NCI-H526 treated with DMSO at 0.1 percent for 48 hours (cell line): ENCODE data around the gene STRBP.
"Not testable (repeated sequence)": the region's sequence is repeated elsewhere in the genome, so short reads cannot be mapped to it uniquely, and the experiment has no call there.

Source experiments
- DNase-seq: peaks from one replicate; lab custom pipeline; 2025; lab: John Stamatoyannopoulos, UW

Gene STRBP

DNA sequence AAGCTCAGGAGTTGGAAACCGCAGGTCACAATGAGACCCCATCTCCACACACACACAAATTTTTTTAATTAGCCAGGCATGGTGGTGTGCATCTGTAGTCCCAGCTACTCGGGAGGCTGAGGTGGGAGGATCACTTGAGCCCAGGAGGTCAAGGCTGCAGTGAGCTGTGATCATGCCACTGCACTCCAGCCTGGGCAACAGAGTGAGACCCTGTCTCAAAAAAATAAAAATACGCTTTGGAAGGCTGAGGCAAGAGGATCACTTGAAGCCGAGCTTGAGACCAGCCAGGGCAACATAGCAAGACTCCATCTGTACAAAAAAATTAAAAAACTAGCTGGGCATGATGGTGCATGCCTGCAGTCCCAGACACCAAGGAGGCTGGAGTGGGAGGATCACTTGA lies 19.2 kb downstream of the STRBP start:
- not testable (repeated sequence) for DNase-seq

GRCh38 chr9:123248630-123249029 lies 19.8 kb downstream of the STRBP start:
- DNase-seq: no peak

- DNase-seq: no peak
These were observed 21.9 kb downstream of the STRBP start for GRCh38 chr9:123246534-123246933.

- DNase-seq: no peak
These were observed 28.7 kb downstream of the STRBP start for GRCh38 chr9:123239726-123240125.

GRCh38 chr9:123238365-123238764 lies 30.0 kb downstream of the STRBP start:
- DNase-seq: no peak

DNA sequence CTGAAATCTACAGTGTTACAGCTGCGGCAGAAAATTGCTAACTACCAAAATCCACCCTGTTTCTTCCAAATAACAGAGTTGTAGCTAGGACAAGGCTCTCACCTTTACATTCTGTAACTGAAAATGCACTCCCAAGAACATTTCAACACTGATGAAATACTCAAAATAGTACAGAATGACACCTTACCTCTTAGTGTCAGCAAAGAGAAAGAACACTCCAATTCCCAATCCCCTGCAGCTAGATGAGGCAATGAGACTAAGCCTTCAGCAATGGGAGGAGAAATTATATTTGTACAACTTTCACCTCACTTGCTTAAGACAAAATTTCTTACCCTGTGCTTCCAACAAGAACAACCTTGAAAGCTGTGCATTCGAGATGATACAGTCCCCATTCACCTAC lies 31.2 kb downstream of the STRBP start:
- DNase-seq: no peak

GRCh38 chr9:123235448-123235847 lies 32.9 kb downstream of the STRBP start:
- no peak for DNase-seq

DNA sequence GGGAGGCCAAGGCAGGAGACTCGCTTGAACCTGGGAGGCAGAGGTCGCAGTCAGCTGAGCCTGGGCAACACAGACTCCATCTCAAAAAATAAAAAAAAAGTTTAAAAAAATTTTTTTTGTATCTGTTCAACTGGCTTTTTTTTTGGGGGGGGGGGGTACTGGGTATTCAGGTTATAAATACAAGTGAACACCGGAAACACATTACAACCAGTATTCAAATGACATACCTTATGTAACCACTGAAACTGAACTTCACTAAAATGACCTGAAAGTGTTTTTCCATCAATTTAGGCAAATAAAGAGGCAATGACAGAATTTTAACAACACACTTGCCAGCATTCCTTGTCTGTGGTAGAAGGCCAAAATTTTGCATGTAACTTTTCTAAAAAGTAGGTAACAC lies 33.5 kb downstream of the STRBP start:
- no peak for DNase-seq

GRCh38 chr9:123232332-123232731 lies 36.1 kb downstream of the STRBP start:
- DNase-seq: no peak

- no peak for DNase-seq
These were observed 37.0 kb downstream of the STRBP start for GRCh38 chr9:123231421-123231820.

DNA sequence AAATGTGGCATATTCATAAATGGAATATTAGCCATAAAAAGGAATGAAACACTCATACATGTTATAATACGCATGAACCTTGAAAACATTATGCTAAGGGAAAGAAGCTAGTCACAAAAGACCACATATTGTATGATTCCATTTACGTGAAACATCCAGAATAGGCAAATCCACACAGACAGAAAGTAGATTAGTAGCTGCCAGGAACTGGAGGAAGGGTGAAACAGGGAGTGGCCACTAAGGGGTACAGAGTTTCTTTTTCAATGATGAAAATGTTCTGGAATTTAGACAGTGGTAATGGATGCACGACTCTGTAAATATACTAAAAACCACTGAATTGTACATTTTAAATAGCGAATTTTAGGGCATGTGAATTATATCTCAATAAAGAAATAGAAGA lies 39.4 kb downstream of the STRBP start:
- no peak for DNase-seq

GRCh38 chr9:123225995-123226394 lies 42.4 kb downstream of the STRBP start:
- DNase-seq: no peak

DNA sequence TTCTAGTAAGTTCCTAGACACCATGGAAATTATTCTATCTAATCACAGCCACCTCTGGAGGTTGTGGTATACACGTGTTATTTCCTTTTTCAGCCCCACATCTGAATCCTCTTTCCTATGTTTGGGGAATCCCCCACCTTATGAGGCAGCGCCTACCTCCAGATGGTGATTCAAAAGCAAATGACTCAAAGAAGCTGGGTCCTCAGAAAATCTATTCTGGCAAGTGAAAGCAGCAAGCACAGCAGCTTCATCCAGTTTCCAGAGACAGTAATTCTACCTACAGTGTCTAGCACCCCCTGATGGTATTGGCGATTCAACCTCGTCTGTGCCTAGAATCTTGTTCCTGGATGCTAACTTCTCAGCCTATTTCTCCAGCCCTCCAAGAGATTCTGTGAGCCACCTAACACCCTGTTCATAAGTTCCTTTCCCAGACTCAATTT lies 43.0 kb downstream of the STRBP start:
- DNase-seq: no peak

- no peak for DNase-seq
These were observed 48.3 kb downstream of the STRBP start for GRCh38 chr9:123220127-123220526.

DNA sequence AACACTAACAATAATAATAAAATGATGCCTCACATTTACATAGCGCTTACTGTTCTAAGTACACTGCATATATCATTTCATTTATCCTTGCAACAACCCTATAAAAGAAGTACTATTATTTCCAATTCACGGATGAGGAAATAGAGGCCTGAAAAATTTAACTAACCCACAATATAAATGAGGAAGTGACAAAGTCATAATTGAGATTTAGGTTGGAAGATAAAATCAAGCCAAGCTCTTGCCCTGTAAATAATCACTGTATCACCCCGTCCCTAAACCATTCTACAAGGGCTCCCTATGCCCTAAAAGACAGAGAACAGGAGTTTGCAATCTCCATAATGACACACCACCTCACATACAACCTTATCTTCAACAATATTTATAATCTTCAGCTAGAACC lies 49.6 kb downstream of the STRBP start:
- DNase-seq: no peak

DNA sequence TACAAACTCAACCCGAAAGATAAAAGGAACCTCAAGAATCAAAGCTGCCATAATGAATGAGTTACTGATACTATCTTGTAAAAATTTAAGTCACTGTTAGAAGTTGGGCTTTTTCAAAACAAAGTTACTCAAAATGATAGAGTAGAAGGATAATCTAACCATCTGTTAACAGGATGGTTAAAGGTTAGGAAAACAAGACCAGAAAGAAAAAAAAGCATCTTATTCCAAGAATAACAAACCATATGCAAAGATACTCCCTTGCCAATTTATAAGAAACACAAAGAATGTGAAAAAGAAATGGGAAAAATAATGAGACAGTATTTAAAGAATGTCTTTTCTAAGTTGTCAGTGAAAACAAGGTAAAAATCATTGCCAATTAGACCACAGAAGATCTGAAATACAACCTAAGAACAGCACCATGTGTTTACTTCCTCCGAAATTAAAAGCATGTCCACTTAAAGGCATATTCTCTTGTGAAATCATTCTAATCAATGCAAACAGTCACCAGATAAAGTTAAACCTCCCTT lies 51.2 kb downstream of the STRBP start:
- DNase-seq: no peak

DNA sequence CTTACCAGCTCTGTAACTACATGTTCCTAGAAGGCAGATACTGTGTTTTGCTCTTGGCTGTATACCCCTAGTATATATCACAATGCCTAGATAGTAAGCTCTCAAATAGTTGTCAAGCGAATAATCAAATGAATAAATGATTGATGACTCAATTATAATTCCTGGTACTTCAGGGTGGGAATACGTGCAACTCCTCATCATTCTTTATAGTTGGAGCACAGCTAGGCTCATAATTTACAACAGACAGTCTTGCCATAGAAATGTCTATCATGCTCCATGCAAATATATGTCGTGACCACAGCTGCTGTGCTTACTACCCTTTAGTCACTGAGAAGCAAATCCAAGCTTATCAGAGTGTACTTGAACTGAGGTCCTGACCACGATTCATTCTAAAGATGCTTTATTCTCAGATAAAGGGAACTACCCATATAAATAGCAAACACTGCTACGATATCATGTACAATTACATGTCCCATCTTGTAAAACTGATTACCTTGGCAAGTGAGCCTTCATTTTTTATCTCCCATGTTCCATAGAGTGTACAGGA lies 52.1 kb downstream of the STRBP start:
- peak; percentile 52 for DNase-seq

DNA sequence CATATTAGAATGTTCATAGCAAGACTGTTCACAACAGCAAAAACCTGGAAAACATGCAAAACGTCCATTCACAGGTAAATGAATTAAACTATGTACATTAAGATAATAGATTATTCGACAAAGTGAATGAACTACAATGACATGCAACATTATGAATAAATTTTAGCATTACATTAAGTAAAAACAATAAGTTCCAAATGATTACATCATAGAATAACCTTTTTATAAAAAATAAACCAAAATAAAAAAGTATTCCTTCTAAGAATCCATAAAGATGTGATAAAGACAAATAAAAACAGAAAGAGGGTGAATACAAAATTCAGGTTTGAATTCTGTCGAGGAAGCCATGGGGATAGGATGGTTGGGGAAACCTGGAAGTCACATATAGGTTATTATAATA lies 57.3 kb downstream of the STRBP start:
- DNase-seq: no peak

DNA sequence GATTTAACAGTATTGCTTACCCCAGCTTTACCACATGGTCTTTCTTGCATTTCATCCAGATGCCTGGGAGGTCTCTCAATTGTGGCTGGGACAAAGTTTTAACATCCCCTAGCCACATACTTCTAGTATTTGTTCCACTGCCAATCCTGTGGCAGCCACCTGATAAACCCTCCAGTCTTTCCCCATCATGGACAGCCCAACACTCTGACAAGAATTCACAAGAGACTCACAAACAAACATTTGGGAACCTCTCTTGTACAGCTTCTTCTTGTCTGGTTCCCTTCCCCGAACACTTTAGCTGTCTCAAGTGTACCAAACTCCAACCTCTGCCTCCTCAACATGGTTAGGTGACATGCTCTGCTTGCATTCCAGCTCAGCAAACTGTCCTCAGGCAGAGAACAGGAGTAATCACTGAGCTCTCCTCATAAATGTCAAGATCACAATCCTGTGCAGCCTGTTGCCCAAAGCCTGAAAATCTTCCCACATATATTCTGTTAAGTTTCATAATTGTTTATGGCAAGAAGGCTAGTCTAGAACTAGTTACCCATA lies 59.7 kb downstream of the STRBP start:
- no peak for DNase-seq

GRCh38 chr9:123206065-123206464 lies 62.3 kb downstream of the STRBP start:
- DNase-seq: no peak

- DNase-seq: no peak
These were observed 67.3 kb downstream of the STRBP start for GRCh38 chr9:123201083-123201482.

- not testable (repeated sequence) for DNase-seq
These were observed 67.9 kb downstream of the STRBP start for GRCh38 chr9:123200469-123200868.

DNA sequence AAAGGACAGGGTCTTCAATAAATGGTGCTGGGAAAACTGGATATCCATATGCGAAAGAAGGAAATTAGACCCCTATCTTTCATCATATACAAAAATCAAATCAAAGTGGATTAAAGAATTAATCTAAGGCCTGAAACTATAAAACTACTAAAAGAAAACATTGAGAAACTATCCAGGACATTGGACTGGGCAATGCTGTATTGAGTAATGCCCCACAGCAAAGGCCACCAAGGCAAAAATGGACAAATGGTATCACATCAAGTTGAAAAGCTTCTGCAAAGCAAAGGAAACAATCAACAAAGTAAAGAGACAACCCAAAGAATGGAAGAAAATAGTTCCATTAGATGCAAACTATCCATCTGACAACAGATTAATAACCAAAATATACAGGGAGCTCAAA lies 72.3 kb downstream of the STRBP start:
- DNase-seq: no peak

DNA sequence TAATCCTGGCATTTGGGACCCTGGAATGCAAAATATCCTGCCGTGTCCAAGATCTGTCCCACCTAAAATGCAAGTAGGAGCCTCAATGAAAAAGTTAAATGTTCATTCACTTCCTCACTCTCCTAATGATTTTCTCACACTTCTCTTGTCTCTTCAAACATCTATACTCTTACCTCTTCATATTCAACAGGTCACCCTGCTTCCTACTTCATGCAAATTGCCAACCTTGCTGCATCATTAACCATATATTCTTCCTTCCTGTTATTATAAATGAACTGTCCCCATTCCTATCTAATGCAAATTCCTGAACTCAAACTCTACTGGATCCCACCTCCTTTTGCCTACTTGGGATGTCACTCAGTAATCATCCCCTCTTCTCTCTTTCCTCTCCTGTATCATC lies 74.4 kb downstream of the STRBP start:
- no peak for DNase-seq
